SK-N-SH (cell line): ENCODE measurements around the gene HLA-DQA2. TPM values are rescaled to one million over a fixed set of nuclear protein-coding genes. Genes with fewer than 3 reads are reported as not detected.
"Not testable (repeated sequence)": the region's sequence is repeated elsewhere in the genome, so short reads cannot be mapped to it uniquely, and the experiment has no call there.

ENCODE experiments used
- CTCF ChIA-PET: fragments of 300-600, 350-600 bp; formaldehyde crosslinking; extraction: SDS; loops from one replicate; lab custom pipeline; 2021; lab: Yijun Ruan, JAX
- POLR2A ChIA-PET: fragments of 350-600 bp; sonication (Branson Sonifier 250); formaldehyde crosslinking; extraction: SDS; loops from one replicate; lab custom pipeline; 2020; ENCODE audit warnings: antibody characterized with exemption, inconsistent platforms; lab: Yijun Ruan, JAX
- DNase-seq: peaks from one replicate; pipeline ENCODE4 v3.0.0; 2012
- H2AFZ ChIP-seq: fragments of 200-600 bp; sonication (generic); 2 replicates; pipeline ENCODE4 v1.8.1; 2016; ENCODE audit warnings: antibody characterized with exemption, mild to moderate bottlenecking, low read depth
- H3F3A ChIP-seq: fragments of 200-600 bp; sonication (generic); replicated peaks from 2 replicates; pipeline ENCODE3; 2016; ENCODE audit warnings: antibody characterized with exemption, mild to moderate bottlenecking; ENCODE audit not compliant: insufficient read depth
- H3K27ac ChIP-seq, 2 experiments: fragments of 200-500 bp in 1 of 2; fragments of 200-600 bp in 1 of 2; sonication (Bioruptor generic) in 1 of 2; sonication (generic), shearing (Covaris generic) in 1 of 2; 2 replicates each; pipeline versions ENCODE4 v1.5.1 to v1.6.1; 2014 to 2016; ENCODE audit warnings: low read depth in 2 of 2, inconsistent platforms in 1 of 2, low read length in 1 of 2, mild to moderate bottlenecking in 1 of 2, mixed read lengths in 1 of 2
- H3K27me3 ChIP-seq: fragments of 200-600 bp; sonication (generic), shearing (Covaris generic); 2 replicates; pipeline ENCODE4 v1.6.1; 2016; ENCODE audit warnings: mixed run types; ENCODE audit not compliant: insufficient read depth
- H3K36me3 ChIP-seq, 2 experiments: fragments of 200-500 bp in 1 of 2; fragments of 200-600 bp in 1 of 2; sonication (Bioruptor generic) in 1 of 2; sonication (generic) in 1 of 2; replicated peaks in 1 of 2; 2 replicates each; pipeline versions ENCODE3 to v1.5.1; 2014 to 2016; ENCODE audit warnings: low read length in 1 of 2, mild to moderate bottlenecking in 1 of 2; ENCODE audit not compliant: insufficient read depth in 2 of 2, control insufficient read depth in 1 of 2
- H3K4me1 ChIP-seq, 2 experiments: fragments of 200-500 bp in 1 of 2; fragments of 200-600 bp in 1 of 2; sonication (Bioruptor generic) in 1 of 2; sonication (generic), shearing (Covaris generic) in 1 of 2; 2 replicates each; pipeline versions ENCODE4 v1.5.1 to v1.6.1; 2014 to 2016; ENCODE audit warnings: low read depth in 1 of 2, low read length in 1 of 2, mixed run types in 1 of 2; ENCODE audit not compliant: insufficient read depth in 2 of 2, control insufficient read depth in 1 of 2
- H3K4me2 ChIP-seq: fragments of 200-600 bp; sonication (generic), shearing (Covaris generic); 2 replicates; pipeline ENCODE4 v1.6.1; 2017; ENCODE audit warnings: mixed run types
- H3K4me3 ChIP-seq, 2 experiments: fragments of 200-500 bp in 1 of 2; fragments of 200-600 bp in 1 of 2; sonication (Bioruptor generic) in 1 of 2; sonication (generic), shearing (Covaris generic) in 1 of 2; 2 replicates each; pipeline versions ENCODE4 v1.5.1 to v1.8.1; 2014 to 2016; ENCODE audit warnings: low read depth in 2 of 2, inconsistent platforms in 1 of 2, low read length in 1 of 2, mild to moderate bottlenecking in 1 of 2, mixed read lengths in 1 of 2, moderate library complexity in 1 of 2
- H3K79me2 ChIP-seq: fragments of 200-600 bp; sonication (generic); 2 replicates; pipeline ENCODE4 v1.8.1; 2017; ENCODE audit warnings: mild to moderate bottlenecking; ENCODE audit not compliant: insufficient read depth
- H3K9ac ChIP-seq: fragments of 200-600 bp; sonication (generic); 2 replicates; pipeline ENCODE4 v1.6.1; 2017; ENCODE audit warnings: mixed run types
- H3K9me2 ChIP-seq: fragments of 200-600 bp; sonication (generic); 2 replicates; pipeline ENCODE4 v1.6.1; 2017; ENCODE audit warnings: mixed run types
- H3K9me3 ChIP-seq: fragments of 200-600 bp; sonication (generic); 2 replicates; pipeline ENCODE4 v1.6.1; 2017; ENCODE audit warnings: mixed run types, mild to moderate bottlenecking, moderate library complexity
- H4K20me1 ChIP-seq: fragments of 200-600 bp; sonication (generic); 2 replicates; pipeline ENCODE4 v1.6.1; 2017; ENCODE audit warnings: mild to moderate bottlenecking, mixed run types; ENCODE audit not compliant: insufficient read depth
- FOSL2 ChIP-seq: IDR thresholded peaks from 2 replicates; pipeline ENCODE4 v1.4.0; 2012; ENCODE audit warnings: low read depth, mild to moderate bottlenecking, moderate library complexity, borderline replicate concordance
- FOXJ3 ChIP-seq: sonication (generic); formaldehyde crosslinking; IDR thresholded peaks from 2 replicates; pipeline ENCODE4 v1.5.1; 2020; ENCODE audit warnings: mild to moderate bottlenecking, missing genetic modification reagents
- JUND ChIP-seq: IDR thresholded peaks from 2 replicates; pipeline ENCODE4 v1.4.0; 2012
- NFIC ChIP-seq: IDR thresholded peaks from 2 replicates; pipeline ENCODE4 v1.4.0; 2012; ENCODE audit warnings: borderline replicate concordance
- RCOR1 ChIP-seq: fragments of 150-350 bp; IDR thresholded peaks from 2 replicates; pipeline ENCODE4 v1.6.1; 2017; ENCODE audit warnings: antibody characterized with exemption, low read length
- REST ChIP-seq: IDR thresholded peaks from 2 replicates; pipeline ENCODE4 v1.6.1; 2012; ENCODE audit warnings: mild to moderate bottlenecking, low read depth, low read length, moderate library complexity
- RXRA ChIP-seq: IDR thresholded peaks from 2 replicates; pipeline ENCODE4 v1.4.0; 2012; ENCODE audit warnings: low read depth, mild to moderate bottlenecking, borderline replicate concordance
- SMC3 ChIP-seq: IDR thresholded peaks from 2 replicates; pipeline ENCODE4 v1.6.1; 2012; ENCODE audit warnings: low read depth, low read length, improper control_type of control experiment
- YY1 ChIP-seq: IDR thresholded peaks from 2 replicates; pipeline ENCODE4 v1.4.0; 2012; ENCODE audit warnings: low read depth, mild to moderate bottlenecking
- ZBTB33 ChIP-seq: IDR thresholded peaks from 2 replicates; pipeline ENCODE4 v1.4.0; 2012; ENCODE audit warnings: low read depth, borderline replicate concordance
- WGBS: methylation state at CpG from one replicate; pipeline ENCODE4 v1.1.6; 2017; ENCODE audit warnings: low lambda C conversion rate; 5-methylcytosine and 5-hydroxymethylcytosine counted together
- polyA plus RNA-seq, 3 experiments: library from polyadenylated mRNA; depleted of rRNA; stranded (reverse); fragments of >200 nt; gene quantifications; 2 replicates each; pipeline ENCODE4 v1.2.3, GENCODE V29; 2012

HLA-DQA2 gene
- polyA plus RNA-seq, 1 of the 3 experiments (the other 2 are of a cell fraction): not detected

- Histone ChIP-seq H3F3A (no peaks in the 10 kb centered on the region), H3K27me3 (peaks cover 13% of the 10 kb centered on the region), H4K20me1 (no peaks in the 10 kb centered on the region), H3K9me3 (no peaks in the 10 kb centered on the region), H3K9ac (no peak overlapping the region), H3K4me3 (no peak overlapping the region), H3K9me2 (no peaks in the 10 kb centered on the region), H3K4me2 (no peak overlapping the region), H3K79me2 (no peaks in the 10 kb centered on the region), H3K4me1 (no peaks in the 10 kb centered on the region), H3K36me3 (no peaks in the 10 kb centered on the region), H2AFZ (no peak overlapping the region), H3K27ac (no peak overlapping the region)
- no peak for DNase-seq
- no peak for TF ChIP-seq RXRA
- no peak for TF ChIP-seq REST
- TF ChIP-seq SMC3: no peak
- TF ChIP-seq FOSL2: no peak
- no peak for TF ChIP-seq NFIC
- TF ChIP-seq ZBTB33: no peak
- TF ChIP-seq YY1: no peak
- TF ChIP-seq JUND: no peak
- TF ChIP-seq FOXJ3: no peak
- no peak for TF ChIP-seq RCOR1
- WGBS: under 1% methylated on average over 5 of the region's 5 CpGs
- CTCF ChIA-PET: interaction anchor here (1.8 kb wide), 1 partner anchor 41 kb away, joined by 4 read pairs; no protein-coding TSS in a partner anchor
- POLR2A ChIA-PET: no interaction called here
These were observed 3.6 kb downstream of the HLA-DQA2 start for GRCh38 chr6:32744776-32745175.

- DNase-seq: not testable (repeated sequence)
These were observed 4.5 kb downstream of the HLA-DQA2 start for GRCh38 chr6:32745649-32746048.

More at GRCh38 chr6:32745649-32746048, 4.5 kb downstream of the HLA-DQA2 start:
- CTCF ChIA-PET, H2AFZ ChIP-seq, H3K79me2 ChIP-seq, H3F3A ChIP-seq, H3K4me2 ChIP-seq, H3K9me2 ChIP-seq, POLR2A ChIA-PET, H4K20me1 ChIP-seq, H3K4me1 ChIP-seq, H3K4me3 ChIP-seq, H3K27ac ChIP-seq, H3K9ac ChIP-seq, H3K9me3 ChIP-seq, H3K36me3 ChIP-seq: not testable (repeated sequence)
- WGBS: 7% methylated on average over 1 of the region's 1 CpG
- H3K27me3 ChIP-seq: peaks cover 13% of the 10 kb centered on the region
